WERI-Rb-1 (cell line): Measurements from ENCODE around the gene BORCS8.

Experiments used
- DNase-seq: peaks from one replicate; pipeline ENCODE4 v3.0.0-alpha.2; 2020
- H3K27ac ChIP-seq: fragments of 250-450 bp; sonication (Bioruptor Pico); 2 replicates; pipeline ENCODE4 v1.5.1; 2020; ENCODE audit warnings: mild to moderate bottlenecking, moderate library complexity
- H3K27me3 ChIP-seq: fragments of 250-450 bp; sonication (Bioruptor Pico); 2 replicates; pipeline ENCODE4 v1.5.1; 2021; ENCODE audit warnings: mild to moderate bottlenecking, low read depth, moderate library complexity; ENCODE audit not compliant: insufficient read depth, severe bottlenecking
- H3K36me3 ChIP-seq: fragments of 250-450 bp; sonication (Bioruptor Pico); 2 replicates; pipeline ENCODE4 v1.5.1; 2020; ENCODE audit warnings: mild to moderate bottlenecking, moderate library complexity
- H3K4me3 ChIP-seq: 2 replicates; pipeline ENCODE4 v1.5.1; 2011; ENCODE audit warnings: low read depth, mild to moderate bottlenecking, control low read depth, low read length
- H3K9me3 ChIP-seq: fragments of 250-450 bp; sonication (Bioruptor Pico); 2 replicates; pipeline ENCODE4 v1.5.1; 2021; ENCODE audit warnings: mild to moderate bottlenecking, moderate library complexity; ENCODE audit not compliant: severe bottlenecking
- TF ChIP-seq, protein P1 (sequence below): IDR thresholded peaks from 2 replicates; pipeline ENCODE4 v1.5.1; 2011; ENCODE audit warnings: low read depth, mild to moderate bottlenecking, control low read depth, inconsistent platforms, low read length

Gene BORCS8

DNA sequence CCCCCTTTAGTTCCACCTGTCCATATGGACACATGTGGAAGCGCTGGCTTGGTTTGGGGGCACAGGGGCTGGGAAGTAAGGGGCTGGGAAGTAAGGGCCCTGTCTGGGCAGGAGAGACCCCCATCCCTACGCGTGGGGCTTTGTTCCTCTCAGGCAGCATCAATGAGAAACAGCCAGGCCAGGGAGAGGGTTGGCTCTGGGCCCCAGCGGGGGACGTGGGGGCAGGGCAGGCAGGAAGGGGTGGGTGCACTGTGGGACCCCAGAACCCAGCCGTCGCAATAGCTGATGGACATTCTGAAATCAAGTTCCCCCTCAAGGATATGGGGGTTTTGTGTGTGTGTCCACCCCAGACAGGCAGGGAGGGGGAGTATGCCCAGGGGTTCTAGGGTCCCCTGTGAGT, 21.0 kb upstream of the BORCS8 start:
- no peak overlapping the region for H3K27ac ChIP-seq
- TF ChIP-seq, protein P1, sequence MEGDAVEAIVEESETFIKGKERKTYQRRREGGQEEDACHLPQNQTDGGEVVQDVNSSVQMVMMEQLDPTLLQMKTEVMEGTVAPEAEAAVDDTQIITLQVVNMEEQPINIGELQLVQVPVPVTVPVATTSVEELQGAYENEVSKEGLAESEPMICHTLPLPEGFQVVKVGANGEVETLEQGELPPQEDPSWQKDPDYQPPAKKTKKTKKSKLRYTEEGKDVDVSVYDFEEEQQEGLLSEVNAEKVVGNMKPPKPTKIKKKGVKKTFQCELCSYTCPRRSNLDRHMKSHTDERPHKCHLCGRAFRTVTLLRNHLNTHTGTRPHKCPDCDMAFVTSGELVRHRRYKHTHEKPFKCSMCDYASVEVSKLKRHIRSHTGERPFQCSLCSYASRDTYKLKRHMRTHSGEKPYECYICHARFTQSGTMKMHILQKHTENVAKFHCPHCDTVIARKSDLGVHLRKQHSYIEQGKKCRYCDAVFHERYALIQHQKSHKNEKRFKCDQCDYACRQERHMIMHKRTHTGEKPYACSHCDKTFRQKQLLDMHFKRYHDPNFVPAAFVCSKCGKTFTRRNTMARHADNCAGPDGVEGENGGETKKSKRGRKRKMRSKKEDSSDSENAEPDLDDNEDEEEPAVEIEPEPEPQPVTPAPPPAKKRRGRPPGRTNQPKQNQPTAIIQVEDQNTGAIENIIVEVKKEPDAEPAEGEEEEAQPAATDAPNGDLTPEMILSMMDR, result no peak
- H3K9me3 ChIP-seq, result peaks cover 6% of the 10 kb centered on the region
- DNase-seq, result no peak
- no peaks in the 10 kb centered on the region for H3K36me3 ChIP-seq
- no peak overlapping the region for H3K4me3 ChIP-seq
- no peaks in the 10 kb centered on the region for H3K27me3 ChIP-seq

DNA sequence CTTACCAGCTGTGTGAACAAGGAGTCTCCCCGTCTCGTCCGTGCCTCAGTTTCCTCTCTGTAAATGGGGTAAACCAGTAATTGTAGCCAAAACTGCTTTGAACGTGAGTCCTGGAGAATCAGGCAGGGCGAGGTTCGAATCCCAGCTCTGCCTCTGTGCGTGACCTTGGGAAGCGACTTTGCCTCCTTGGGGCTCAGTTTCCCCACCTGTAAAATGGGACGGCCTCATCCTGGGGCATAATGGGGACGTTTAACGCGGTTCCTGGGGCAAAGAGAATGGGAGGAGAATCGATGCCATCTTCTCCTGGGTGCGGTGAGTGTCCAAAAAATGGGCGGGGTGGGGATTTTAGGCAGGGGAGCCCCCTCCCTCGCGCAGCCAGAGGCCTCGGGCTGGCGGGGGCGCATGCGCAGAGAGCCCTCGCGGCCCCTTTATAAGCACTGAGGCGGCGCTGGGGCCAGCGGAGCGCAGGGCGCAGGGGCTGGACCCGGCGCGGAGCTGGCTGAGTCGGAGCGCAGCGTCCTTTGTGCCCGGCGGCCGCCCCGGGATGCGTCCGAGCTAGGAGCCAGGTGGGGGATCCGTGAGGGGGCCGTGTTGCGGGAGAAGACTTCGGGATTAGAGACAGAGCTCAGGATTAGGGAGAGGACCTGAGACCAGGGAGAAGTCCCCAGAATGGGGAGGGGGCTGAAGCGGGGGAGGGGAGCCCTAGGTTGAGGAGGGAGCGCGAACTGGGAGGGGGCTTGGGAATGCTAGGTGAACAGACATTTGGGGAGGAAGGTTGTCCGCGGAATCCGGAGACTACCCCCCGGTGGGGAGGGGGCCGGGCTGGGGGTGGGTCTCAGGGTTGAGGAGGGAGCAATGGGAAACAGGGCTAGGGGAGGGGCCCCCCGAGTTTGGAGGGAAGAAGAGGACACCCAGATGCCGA, 19.8 kb upstream of the BORCS8 start, which contains the start of gene NCAN:
NCAN (plus strand) TSS at position 460 of the 922 bp plus-strand sequence. CDS start 4,996 bp downstream, outside the sequence.
- peak within 1 kb of the TSS; percentile 41 for H3K4me3 ChIP-seq
- no peak within 1 kb of the TSS for H3K27ac ChIP-seq
- DNase-seq, result peak; percentile 48
- H3K9me3 ChIP-seq, result no peaks in the 10 kb centered on the region
- TF ChIP-seq, protein P1, result no peak
- H3K27me3 ChIP-seq, result no peaks in the 10 kb centered on the region
- H3K36me3 ChIP-seq, result no peaks in the 10 kb centered on the region

DNA sequence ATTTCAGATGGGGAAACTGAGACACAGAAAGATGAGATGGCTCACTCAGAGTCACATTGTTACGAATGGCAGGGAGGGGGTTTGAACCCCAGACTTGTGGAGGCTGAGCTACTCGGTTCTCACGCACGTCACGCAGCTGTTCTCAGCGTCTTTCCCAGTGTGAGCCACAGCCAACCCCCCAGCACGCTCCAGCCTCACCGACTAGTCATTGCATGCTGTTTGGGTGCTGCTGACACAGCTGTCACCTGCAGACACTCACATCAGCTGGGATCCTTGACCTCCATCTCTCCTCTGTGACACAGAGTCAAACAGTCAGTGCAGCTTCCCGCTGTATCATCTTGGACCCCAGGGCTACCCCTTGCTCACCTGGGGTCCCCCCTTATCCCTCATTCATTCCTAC, 17.4 kb upstream of the BORCS8 start:
- Histone ChIP-seq H3K4me3 (no peak overlapping the region), H3K27ac (no peak overlapping the region), H3K27me3 (no peaks in the 10 kb centered on the region), H3K9me3 (no peaks in the 10 kb centered on the region), H3K36me3 (no peaks in the 10 kb centered on the region)
- TF ChIP-seq, protein P1, result no peak
- DNase-seq, result no peak

DNA sequence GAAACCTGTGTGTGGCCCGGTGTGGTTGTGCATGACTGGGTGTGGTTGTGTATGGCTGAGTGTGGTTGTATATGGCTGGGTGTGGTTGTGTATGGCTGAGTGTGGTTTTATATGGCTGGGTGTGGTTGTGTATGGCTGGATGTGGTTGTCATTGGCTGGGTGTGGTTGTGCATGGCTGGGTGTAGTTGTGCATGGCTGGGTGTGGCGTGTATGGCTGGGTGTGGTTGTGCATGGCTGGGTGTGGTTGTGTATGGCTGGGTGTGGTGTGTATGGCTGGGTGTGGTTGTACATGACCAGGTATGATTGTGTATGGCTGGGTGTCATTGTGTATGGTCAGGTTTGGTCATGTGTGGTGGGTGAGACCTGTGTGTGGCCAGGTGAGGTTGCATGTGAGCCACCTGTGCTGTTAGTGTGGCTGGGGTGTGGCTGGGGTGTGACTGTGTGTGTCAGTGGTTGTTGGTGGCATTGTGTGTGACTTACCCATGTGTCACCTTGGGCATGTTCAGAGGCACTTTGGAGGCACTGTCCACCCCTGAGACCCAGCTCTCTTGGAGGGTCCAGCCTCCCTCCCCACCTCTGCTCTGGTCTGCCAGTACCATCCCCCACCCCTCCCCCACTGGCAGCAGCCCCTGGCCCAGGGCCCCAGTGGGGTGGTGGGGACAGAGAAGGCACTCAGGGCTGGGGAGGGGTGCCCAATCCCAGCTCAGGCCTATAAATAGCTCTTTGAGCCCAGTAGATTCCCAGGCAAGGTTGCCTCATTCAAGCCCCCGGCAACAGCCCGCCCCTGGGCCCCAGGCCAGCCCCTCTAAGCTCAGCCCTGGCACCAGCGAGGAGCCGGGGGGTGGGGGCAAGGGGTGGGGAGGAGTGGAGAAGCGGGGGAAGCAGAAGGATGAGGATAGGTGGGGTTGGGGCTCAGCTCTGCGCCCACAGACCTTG, 16.0 kb upstream of the BORCS8 start:
- Histone ChIP-seq H3K27ac (no peak overlapping the region), H3K36me3 (peaks cover under 1% of the 10 kb centered on the region; the same call in 1 of the 2 replicates), H3K9me3 (no peaks in the 10 kb centered on the region), H3K27me3 (no peaks in the 10 kb centered on the region), H3K4me3 (no peak overlapping the region)
- no peak for DNase-seq
- TF ChIP-seq, protein P1, result no peak

DNA sequence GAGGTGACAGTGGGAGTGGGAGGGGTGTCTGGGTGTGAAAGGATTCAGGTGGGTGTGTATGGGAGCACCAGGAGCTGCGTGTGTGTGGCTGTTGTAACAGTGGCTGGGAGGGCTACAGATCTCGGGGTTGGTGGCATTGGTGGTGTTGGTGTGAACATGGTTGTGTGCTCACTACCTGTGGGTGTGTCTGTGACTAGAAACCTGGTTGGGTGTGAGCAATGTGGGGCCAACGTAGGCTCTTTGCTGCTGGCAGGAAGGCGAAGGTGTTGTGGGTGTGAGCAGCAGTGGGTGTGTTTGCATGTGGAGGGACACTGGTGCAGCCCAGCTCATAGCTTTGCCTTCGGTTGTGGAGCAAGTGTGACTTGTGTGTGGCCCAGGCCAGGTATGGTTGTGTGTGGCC, 15.0 kb upstream of the BORCS8 start:
- Histone ChIP-seq H3K4me3 (no peak overlapping the region), H3K36me3 (peaks cover 9% of the 10 kb centered on the region), H3K9me3 (no peaks in the 10 kb centered on the region), H3K27ac (no peak overlapping the region), H3K27me3 (no peaks in the 10 kb centered on the region)
- TF ChIP-seq, protein P1, result no peak
- DNase-seq, result no peak
